Stimulated activated naive CD8-positive, alpha-beta T cell treated with anti-CD3 and anti-CD28 coated beads, Interleukin-15, amount 100 ng/mL, for 72 hours (primary cell): ENCODE data around the gene NEO1.
A peak's percentile ranks its signal among the peaks of the same experiment; 100 is the strongest.

Source experiments
- ATAC-seq: fragments of 150-1000 bp; cut with Tn5 transposase; 2 replicates; pipeline ENCODE4 v1.10.0; 2021; ENCODE audit warnings: mild to moderate bottlenecking, moderate library complexity
- DNase-seq, 2 donors: peaks; one replicate each; pipeline ENCODE4 v3.0.0; 2021 to 2022
- H3K27ac Mint-ChIP-seq, 2 donors: one replicate each; pipeline ENCODE4 v1.8.0; 2022; ENCODE audit warnings: mild to moderate bottlenecking in 2 of 2, mixed read lengths in 2 of 2, moderate library complexity in 2 of 2
- H3K27me3 Mint-ChIP-seq: one replicate; pipeline ENCODE4 v1.8.0; 2022; ENCODE audit warnings: mixed read lengths
- H3K4me1 Mint-ChIP-seq: one replicate; pipeline ENCODE4 v1.8.0; 2022; ENCODE audit warnings: mild to moderate bottlenecking, mixed read lengths
- H3K4me3 Mint-ChIP-seq, 2 donors: one replicate each; pipeline ENCODE4 v1.8.0; 2022; ENCODE audit warnings: mild to moderate bottlenecking in 2 of 2, mixed read lengths in 2 of 2, moderate library complexity in 1 of 2
- H3K9me3 Mint-ChIP-seq, 2 donors: one replicate each; pipeline ENCODE4 v1.8.0; 2022; ENCODE audit warnings: mixed read lengths in 2 of 2

Gene NEO1

GRCh38 chr15:73050561-73051295 is 1.5 kb upstream of the NEO1 start:
- ATAC-seq (no peak), DNase-seq (no peak)
- H3K4me1 Mint-ChIP-seq: peaks cover 6% of the 10 kb centered on the region
- peak overlapping the region in 1 of 2 donors; percentile 74 for H3K4me3 Mint-ChIP-seq
- H3K27me3 Mint-ChIP-seq: peaks cover 21% of the 10 kb centered on the region
- peak overlapping the region in 1 of 2 donors; percentile 55 for H3K27ac Mint-ChIP-seq
- no peaks in the 10 kb centered on the region for H3K9me3 Mint-ChIP-seq

- H3K27ac Mint-ChIP-seq: peak overlapping the region; percentile 30 to 55
Measured at GRCh38 chr15:73051391-73051806, 864 bp upstream of the NEO1 start.

GRCh38 chr15:73052653-73053397 is 562 bp downstream of the NEO1 start:
- peak overlapping the region; percentile 78 to 84 for H3K4me3 Mint-ChIP-seq
- peaks cover 6% of the 10 kb centered on the region for H3K4me1 Mint-ChIP-seq
- H3K27ac Mint-ChIP-seq: no peak overlapping the region
- DNase-seq: peak; percentile 19 to 36
- H3K27me3 Mint-ChIP-seq: peaks cover 21% of the 10 kb centered on the region
- peak; percentile 61 for ATAC-seq
- no peaks in the 10 kb centered on the region for H3K9me3 Mint-ChIP-seq

More at GRCh38 chr15:73051391-73051806, 864 bp upstream of the NEO1 start:
- DNase-seq: no peak
- peaks cover 21% of the 10 kb centered on the region for H3K27me3 Mint-ChIP-seq
- H3K9me3 Mint-ChIP-seq: no peaks in the 10 kb centered on the region
- H3K4me3 Mint-ChIP-seq: peak overlapping the region; percentile 71 to 74
- peaks cover 6% of the 10 kb centered on the region for H3K4me1 Mint-ChIP-seq
- ATAC-seq: peak; percentile 32

GRCh38 chr15:73053398-73053723 is 1.1 kb downstream of the NEO1 start:
- H3K4me1 Mint-ChIP-seq: peaks cover 6% of the 10 kb centered on the region
- peak overlapping the region in 1 of 2 donors; percentile 12 for H3K27ac Mint-ChIP-seq
- H3K27me3 Mint-ChIP-seq: peaks cover 20% of the 10 kb centered on the region
- peak overlapping the region; percentile 78 to 84 for H3K4me3 Mint-ChIP-seq
- H3K9me3 Mint-ChIP-seq: no peaks in the 10 kb centered on the region
- ATAC-seq (no peak), DNase-seq (no peak)

GRCh38 chr15:73054417-73054953 is 2.2 kb downstream of the NEO1 start:
- H3K9me3 Mint-ChIP-seq: no peaks in the 10 kb centered on the region
- H3K4me1 Mint-ChIP-seq: peaks cover 6% of the 10 kb centered on the region
- peaks cover 18% of the 10 kb centered on the region for H3K27me3 Mint-ChIP-seq
- no peak overlapping the region for H3K4me3 Mint-ChIP-seq
- H3K27ac Mint-ChIP-seq: no peak overlapping the region
- DNase-seq (no peak), ATAC-seq (no peak)

- Mint-ChIP-seq H3K27me3 (peaks cover 21% of the 10 kb centered on the region), H3K27ac (no peak overlapping the region), H3K4me3 (no peak overlapping the region), H3K4me1 (peaks cover 6% of the 10 kb centered on the region), H3K9me3 (no peaks in the 10 kb centered on the region)
- DNase-seq (no peak), ATAC-seq (no peak)
Measured at GRCh38 chr15:73056460-73056859, 4.2 kb downstream of the NEO1 start.

- Mint-ChIP-seq H3K27me3 (peaks cover 24% of the 10 kb centered on the region), H3K27ac (no peak overlapping the region), H3K9me3 (no peaks in the 10 kb centered on the region), H3K4me1 (no peaks in the 10 kb centered on the region), H3K4me3 (no peak overlapping the region)
- DNase-seq (no peak), ATAC-seq (no peak)
Measured at GRCh38 chr15:73058437-73058836, 6.2 kb downstream of the NEO1 start.

GRCh38 chr15:73065114-73065513 is 12.9 kb downstream of the NEO1 start:
- DNase-seq: no peak
- no peaks in the 10 kb centered on the region for H3K9me3 Mint-ChIP-seq
- H3K27ac Mint-ChIP-seq: no peak overlapping the region
- peaks cover 40% of the 10 kb centered on the region for H3K27me3 Mint-ChIP-seq
- H3K4me3 Mint-ChIP-seq: no peak overlapping the region
- no peak for ATAC-seq
- H3K4me1 Mint-ChIP-seq: no peaks in the 10 kb centered on the region

- peaks cover 20% of the 10 kb centered on the region for H3K27me3 Mint-ChIP-seq
- no peak overlapping the region for H3K4me3 Mint-ChIP-seq
- no peak for ATAC-seq
- no peak for DNase-seq
- no peaks in the 10 kb centered on the region for H3K4me1 Mint-ChIP-seq
- H3K27ac Mint-ChIP-seq: no peak overlapping the region
- no peaks in the 10 kb centered on the region for H3K9me3 Mint-ChIP-seq
Measured at GRCh38 chr15:73069109-73069508, 16.8 kb downstream of the NEO1 start.

- no peak overlapping the region for H3K27ac Mint-ChIP-seq
- H3K9me3 Mint-ChIP-seq: no peaks in the 10 kb centered on the region
- no peaks in the 10 kb centered on the region for H3K27me3 Mint-ChIP-seq
- H3K4me3 Mint-ChIP-seq: no peak overlapping the region
- no peaks in the 10 kb centered on the region for H3K4me1 Mint-ChIP-seq
- no peak for ATAC-seq
- no peak for DNase-seq
Measured at GRCh38 chr15:73072894-73073293, 20.6 kb downstream of the NEO1 start.

- no peaks in the 10 kb centered on the region for H3K9me3 Mint-ChIP-seq
- H3K4me3 Mint-ChIP-seq: no peak overlapping the region
- DNase-seq (no peak), ATAC-seq (no peak)
- no peaks in the 10 kb centered on the region for H3K27me3 Mint-ChIP-seq
- H3K27ac Mint-ChIP-seq: no peak overlapping the region
- no peaks in the 10 kb centered on the region for H3K4me1 Mint-ChIP-seq
Measured at GRCh38 chr15:73074241-73074640, 22.0 kb downstream of the NEO1 start.

GRCh38 chr15:73075160-73075859 is 23.0 kb downstream of the NEO1 start:
- H3K9me3 Mint-ChIP-seq: no peaks in the 10 kb centered on the region
- no peak for ATAC-seq
- H3K27ac Mint-ChIP-seq: no peak overlapping the region
- no peaks in the 10 kb centered on the region for H3K4me1 Mint-ChIP-seq
- no peak overlapping the region for H3K4me3 Mint-ChIP-seq
- no peak for DNase-seq
- H3K27me3 Mint-ChIP-seq: no peaks in the 10 kb centered on the region

GRCh38 chr15:73078291-73078690 is 26.0 kb downstream of the NEO1 start:
- no peak for ATAC-seq
- Mint-ChIP-seq H3K4me1 (no peaks in the 10 kb centered on the region), H3K4me3 (no peak overlapping the region), H3K27ac (no peak overlapping the region), H3K9me3 (no peaks in the 10 kb centered on the region), H3K27me3 (no peaks in the 10 kb centered on the region)
- no peak for DNase-seq

- Mint-ChIP-seq H3K4me1 (no peaks in the 10 kb centered on the region), H3K27ac (no peak overlapping the region), H3K27me3 (no peaks in the 10 kb centered on the region), H3K9me3 (no peaks in the 10 kb centered on the region), H3K4me3 (no peak overlapping the region)
- no peak for ATAC-seq
- no peak for DNase-seq
Measured at GRCh38 chr15:73078722-73079121, 26.5 kb downstream of the NEO1 start.

GRCh38 chr15:73079565-73079964 is 27.3 kb downstream of the NEO1 start:
- no peaks in the 10 kb centered on the region for H3K9me3 Mint-ChIP-seq
- no peak for ATAC-seq

More at GRCh38 chr15:73079565-73079964, 27.3 kb downstream of the NEO1 start:
- H3K4me1 Mint-ChIP-seq: no peaks in the 10 kb centered on the region
- H3K27me3 Mint-ChIP-seq: no peaks in the 10 kb centered on the region
- no peak overlapping the region for H3K27ac Mint-ChIP-seq
- DNase-seq: no peak
- no peak overlapping the region for H3K4me3 Mint-ChIP-seq
